ENCODE results near the gene LRRC59. TPM values are rescaled to one million over a fixed set of nuclear protein-coding genes. Genes with fewer than 3 reads are reported as not detected.
"Not testable (repeated sequence)": the region's sequence is repeated elsewhere in the genome, so short reads cannot be mapped to it uniquely, and the experiment has no call there.

The LRRC59 gene
- total RNA-seq (2014; rRNA removed; shearing (Covaris generic)): 137 and 155 TPM in 2 replicates

GRCh38 chr17:50397111-50397918 is at the start of gene LRRC59:
LRRC59 (minus strand) TSS chr17:50397523; CDS start chr17:50397317, 206 bp downstream.
- peak; percentile 84 for DNase-seq (ENCODE audit: low spot score)

- DNase-seq (ENCODE audit: low spot score): no peak
Observed at GRCh38 chr17:50445730-50446325, 48.5 kb upstream of the LRRC59 start.

- DNase-seq (ENCODE audit: low spot score): no peak
Observed at GRCh38 chr17:50444841-50445715, 47.8 kb upstream of the LRRC59 start.

- DNase-seq (ENCODE audit: low spot score): no peak
Observed at GRCh38 chr17:50443505-50443974, 46.2 kb upstream of the LRRC59 start.

GRCh38 chr17:50440838-50441829 is 43.8 kb upstream of the LRRC59 start:
- no peak for DNase-seq (ENCODE audit: low spot score)

GRCh38 chr17:50440172-50440837 is 43.0 kb upstream of the LRRC59 start:
- peak; percentile 42 for DNase-seq (ENCODE audit: low spot score)

- DNase-seq (ENCODE audit: low spot score): no peak
Observed at GRCh38 chr17:50439008-50439407, 41.7 kb upstream of the LRRC59 start.

GRCh38 chr17:50437409-50437808 is 40.1 kb upstream of the LRRC59 start:
- DNase-seq (ENCODE audit: low spot score): no peak

GRCh38 chr17:50432125-50432762 is 34.9 kb upstream of the LRRC59 start:
- DNase-seq (ENCODE audit: low spot score): no peak

GRCh38 chr17:50430821-50431618 is 33.7 kb upstream of the LRRC59 start:
- no peak for DNase-seq (ENCODE audit: low spot score)

- no peak for DNase-seq (ENCODE audit: low spot score)
Observed at GRCh38 chr17:50429793-50430192, 32.5 kb upstream of the LRRC59 start.

- DNase-seq (ENCODE audit: low spot score): no peak
Observed at GRCh38 chr17:50428831-50429424, 31.6 kb upstream of the LRRC59 start.

GRCh38 chr17:50428126-50428525 is 30.8 kb upstream of the LRRC59 start:
- not testable (repeated sequence) for DNase-seq (ENCODE audit: low spot score)

- DNase-seq (ENCODE audit: low spot score): peak; percentile 71
Observed at GRCh38 chr17:50426814-50427787, 29.8 kb upstream of the LRRC59 start.

GRCh38 chr17:50426472-50426782 is 29.1 kb upstream of the LRRC59 start:
- DNase-seq (ENCODE audit: low spot score): no peak

- DNase-seq (ENCODE audit: low spot score): peak; percentile 59
Observed at GRCh38 chr17:50425682-50426471, 28.6 kb upstream of the LRRC59 start, which contains the start of gene ACSF2. ACSF2 (plus strand) TSS chr17:50426218; CDS start chr17:50426262, 44 bp downstream.

All from HT-29 (cell line).